HepG2 (cell line): ENCODE measurements around the gene C16orf86. TPM values are rescaled to one million over a fixed set of nuclear protein-coding genes. Genes with fewer than 3 reads are reported as not detected.

Experiments
- CAMTA2 ChIP-seq: sonication (generic); formaldehyde crosslinking; IDR thresholded peaks from 2 replicates; pipeline ENCODE4 v1.4.0; 2020; ENCODE audit warnings: mild to moderate bottlenecking, missing genetic modification reagents, borderline replicate concordance
- CREBL2 ChIP-seq: sonication (generic); formaldehyde crosslinking; IDR thresholded peaks from 2 replicates; pipeline ENCODE4 v1.8.1; 2023; ENCODE audit warnings: missing genetic modification reagents, mild to moderate bottlenecking, borderline replicate concordance
- HMGA1 ChIP-seq: sonication (generic); formaldehyde crosslinking; conservative IDR thresholded peaks from 2 replicates; pipeline ENCODE4 v1.4.0; 2020; ENCODE audit warnings: missing genetic modification reagents
- HMGXB4 ChIP-seq, 2 experiments: sonication (generic) in 1 of 2; formaldehyde crosslinking in 1 of 2; IDR thresholded peaks; 2 replicates each; pipeline versions ENCODE4 v1.4.0 to v1.6.1; 2018 to 2020; ENCODE audit warnings: missing genetic modification reagents in 2 of 2, borderline replicate concordance in 1 of 2, low read depth in 1 of 2, mild to moderate bottlenecking in 1 of 2, missing biosample characterization in 1 of 2
- HOMEZ ChIP-seq: IDR thresholded peaks from 2 replicates; pipeline ENCODE4 v1.6.1; 2016; ENCODE audit warnings: low read depth
- LCORL ChIP-seq, 2 experiments: fragments of 450-650 bp in 1 of 2; sonication (generic) in 1 of 2; formaldehyde crosslinking in 1 of 2; IDR thresholded peaks; 2 replicates each; pipeline versions ENCODE4 v1.5.0 to v1.6.1; 2017 to 2020; ENCODE audit warnings: antibody characterized with exemption in 1 of 2, missing genetic modification reagents in 1 of 2
- MAF1 ChIP-seq: sonication (generic); formaldehyde crosslinking; IDR thresholded peaks from 2 replicates; pipeline ENCODE4 v1.5.0; 2020; ENCODE audit warnings: missing genetic modification reagents, borderline replicate concordance
- PHF20 ChIP-seq: sonication (generic); formaldehyde crosslinking; IDR thresholded peaks from 2 replicates; pipeline ENCODE4 v1.5.0; 2020; ENCODE audit warnings: mild to moderate bottlenecking, missing genetic modification reagents
- RFXANK ChIP-seq: IDR thresholded peaks from 2 replicates; pipeline ENCODE4 v1.6.1; 2016
- RXRB ChIP-seq: IDR thresholded peaks from 2 replicates; pipeline ENCODE4 v1.6.1; 2016; ENCODE audit warnings: borderline replicate concordance, missing genetic modification reagents, missing compliant biosample characterization
- SP140L ChIP-seq: sonication (generic); formaldehyde crosslinking; IDR thresholded peaks from 2 replicates; pipeline ENCODE4 v1.4.0; 2020; ENCODE audit warnings: missing genetic modification reagents, borderline replicate concordance
- SPEN ChIP-seq: sonication (generic); formaldehyde crosslinking; IDR thresholded peaks from 2 replicates; pipeline ENCODE4 v1.5.1; 2020; ENCODE audit warnings: low read depth, mild to moderate bottlenecking, missing genetic modification reagents
- TCF12 ChIP-seq, 2 experiments: fragments of 450-650 bp in 1 of 2; sonication (generic) in 1 of 2; formaldehyde crosslinking in 1 of 2; IDR thresholded peaks; 2 replicates each; pipeline versions ENCODE4 v1.6.1 to v1.8.0; 2017 to 2022; ENCODE audit warnings: antibody characterized with exemption in 1 of 2, mild to moderate bottlenecking in 1 of 2, missing genetic modification reagents in 1 of 2, moderate library complexity in 1 of 2
- ZFP36L2 ChIP-seq: sonication (generic); formaldehyde crosslinking; IDR thresholded peaks from 2 replicates; pipeline ENCODE4 v1.4.0; 2020; ENCODE audit warnings: missing genetic modification reagents
- ZKSCAN8 ChIP-seq: IDR thresholded peaks from 2 replicates; pipeline ENCODE4 v1.6.1; 2016; ENCODE audit warnings: borderline replicate concordance, missing genetic modification reagents, missing compliant biosample characterization
- ZNF10 ChIP-seq: sonication (generic); formaldehyde crosslinking; IDR thresholded peaks from 2 replicates; pipeline ENCODE4 v1.4.0; 2020; ENCODE audit warnings: mild to moderate bottlenecking, low read depth, missing genetic modification reagents, borderline replicate concordance
- ZNF138 ChIP-seq: sonication (generic); formaldehyde crosslinking; IDR thresholded peaks from 2 replicates; pipeline ENCODE4 v1.5.0; 2020; ENCODE audit warnings: mild to moderate bottlenecking, low read depth, missing genetic modification reagents
- ZNF552 ChIP-seq: sonication (generic); formaldehyde crosslinking; IDR thresholded peaks from 2 replicates; pipeline ENCODE4 v1.9.0; 2022; ENCODE audit warnings: missing genetic modification reagents, mild to moderate bottlenecking, borderline replicate concordance
- ZNF562 ChIP-seq: sonication (generic); formaldehyde crosslinking; IDR thresholded peaks from 2 replicates; pipeline ENCODE4 v1.8.0; 2022; ENCODE audit warnings: missing genetic modification reagents, borderline replicate concordance
- polyA plus RNA-seq, 8 experiments: library from polyadenylated mRNA; depleted of rRNA in 3 of 8; stranded (reverse) in 7 of 8; unstranded in 1 of 8; fragments of >200 nt; fragmentation: Illumina TruSeq in 4 of 8; extraction: Trizol in 4 of 8; gene quantifications; 2 replicates each; pipeline versions ENCODE4 v1.2.1 to v1.2.3, GENCODE V29; 2011 to 2016; ENCODE audit warnings: low read depth in 4 of 8, missing spikeins in 1 of 8, mixed read lengths in 1 of 8; ENCODE audit not compliant: insufficient read depth in 1 of 8
- total RNA-seq, 5 experiments: library from RNA; depleted of rRNA; stranded (reverse); fragments of >200 nt; fragmentation: Illumina TruSeq; extraction: Trizol; gene quantifications; 2 replicates each; pipeline ENCODE4 v1.2.3, GENCODE V29; 2016; ENCODE audit warnings: low read depth in 1 of 5
- TF ChIP-seq, protein P1 (sequence below): sonication (generic); formaldehyde crosslinking; conservative IDR thresholded peaks from 2 replicates; pipeline ENCODE4 v1.4.0; 2020; ENCODE audit warnings: missing genetic modification reagents

The C16orf86 gene
- total and polyA plus RNA-seq, 2 of the 13 experiments (the other 11 are each of a cell fraction or from before 2014, with no cell fraction given), result 1.5 to 3.1 TPM

GRCh38 chr16:67659675-67660563, 6.7 kb upstream of the C16orf86 start, which contains the start of gene ACD (continued):
- TF ChIP-seq ZFP36L2, result no peak
- no peak for TF ChIP-seq ZNF10
- peak; percentile 31; the same call in 1 of the 2 replicates for TF ChIP-seq ZKSCAN8 (CRISPR knock-in tag)
- 0 out of 2 replicates have a peak, but pooled peaks have one; percentile 71 for TF ChIP-seq CAMTA2 (CRISPR knock-in tag)
- no peak for TF ChIP-seq TCF12 (IDR thresholded peaks at IDR 0.05)
- TF ChIP-seq TCF12 (CRISPR knock-in tag; IDR thresholded peaks at IDR 0.05), result peak; percentile 55; the same call in 1 of the 2 replicates
- no peak; the same call in 1 of the 2 replicates for TF ChIP-seq MAF1 (CRISPR knock-in tag)
- TF ChIP-seq ZNF138, result peak; percentile 73; the same call in 1 of the 2 replicates
- no peak; the same call in 1 of the 2 replicates for TF ChIP-seq ZNF552 (CRISPR knock-in tag)
- TF ChIP-seq, protein P1, sequence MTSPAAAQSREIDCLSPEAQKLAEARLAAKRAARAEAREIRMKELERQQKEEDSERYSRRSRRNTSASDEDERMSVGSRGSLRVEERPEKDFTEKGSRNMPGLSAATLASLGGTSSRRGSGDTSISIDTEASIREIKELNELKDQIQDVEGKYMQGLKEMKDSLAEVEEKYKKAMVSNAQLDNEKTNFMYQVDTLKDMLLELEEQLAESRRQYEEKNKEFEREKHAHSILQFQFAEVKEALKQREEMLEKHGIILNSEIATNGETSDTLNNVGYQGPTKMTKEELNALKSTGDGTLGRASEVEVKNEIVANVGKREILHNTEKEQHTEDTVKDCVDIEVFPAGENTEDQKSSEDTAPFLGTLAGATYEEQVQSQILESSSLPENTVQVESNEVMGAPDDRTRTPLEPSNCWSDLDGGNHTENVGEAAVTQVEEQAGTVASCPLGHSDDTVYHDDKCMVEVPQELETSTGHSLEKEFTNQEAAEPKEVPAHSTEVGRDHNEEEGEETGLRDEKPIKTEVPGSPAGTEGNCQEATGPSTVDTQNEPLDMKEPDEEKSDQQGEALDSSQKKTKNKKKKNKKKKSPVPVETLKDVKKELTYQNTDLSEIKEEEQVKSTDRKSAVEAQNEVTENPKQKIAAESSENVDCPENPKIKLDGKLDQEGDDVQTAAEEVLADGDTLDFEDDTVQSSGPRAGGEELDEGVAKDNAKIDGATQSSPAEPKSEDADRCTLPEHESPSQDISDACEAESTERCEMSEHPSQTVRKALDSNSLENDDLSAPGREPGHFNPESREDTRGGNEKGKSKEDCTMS, result 0 out of 2 replicates have a peak, but pooled peaks have one; percentile 14
- TF ChIP-seq RXRB, result peak; percentile 28; the same call in 1 of the 2 replicates
- TF ChIP-seq HOMEZ (CRISPR knock-in tag), result 0 out of 2 replicates have a peak, but pooled peaks have one; percentile 13
- no peak for TF ChIP-seq HMGA1 (CRISPR knock-in tag)
- TF ChIP-seq SPEN (CRISPR knock-in tag), result peak; percentile 76; the same call in 1 of the 2 replicates
- no peak for TF ChIP-seq RFXANK (CRISPR knock-in tag)
- no peak for TF ChIP-seq CREBL2 (CRISPR knock-in tag)
- peak; percentile 76 for TF ChIP-seq PHF20 (CRISPR knock-in tag)
- peak; percentile 25 to 90; a peak in 3 of 4 replicates for TF ChIP-seq HMGXB4 (CRISPR knock-in tag; IDR thresholded peaks at IDR 0.05; ENCODE audit: borderline replicate concordance in 1 of 2, low read depth in 1 of 2)
- no peak for TF ChIP-seq SP140L (CRISPR knock-in tag)
- TF ChIP-seq ZNF562 (CRISPR knock-in tag), result no peak
- TF ChIP-seq LCORL (IDR thresholded peaks at IDR 0.05), result no peak
- no peak for TF ChIP-seq LCORL (CRISPR knock-in tag; IDR thresholded peaks at IDR 0.05)
